IMR-90 (cell line): ENCODE results near the gene EEF1G. TPM values are rescaled to one million over a fixed set of nuclear protein-coding genes. Genes with fewer than 3 reads are reported as not detected.

ENCODE experiments used
- ATAC-seq: fragments of 200-7000 bp; cut with Tn5 transposase; 2 replicates; pipeline ENCODE4 v1.9.1; 2020; ENCODE audit warnings: low read depth, mild to moderate bottlenecking, moderate library complexity
- BruUV-seq: library from RNA; stranded (reverse); fragments of 400-500 nt; replicated peaks from 2 replicates; lab custom pipeline; 2021; lab: Mats Ljungman, UMichigan
- CTCF ChIA-PET: fragments of 300-600 bp; formaldehyde crosslinking; extraction: SDS; loops from one replicate; lab custom pipeline; 2021; ENCODE audit warnings: antibody characterized with exemption; lab: Yijun Ruan, JAX
- POLR2A ChIA-PET: fragments of 300-600 bp; sonication (Branson Sonifier 250); formaldehyde crosslinking; loops from one replicate; lab custom pipeline; 2022; ENCODE audit warnings: antibody characterized with exemption; ENCODE audit not compliant: unreplicated experiment; lab: Charles Lee
- DNase-seq: peaks from one replicate; pipeline ENCODE4 v3.0.0; 2013
- H2AFZ ChIP-seq: replicated peaks from 2 replicates; pipeline ENCODE3; 2013; ENCODE audit warnings: low read length, mild to moderate bottlenecking; ENCODE audit not compliant: poor library complexity
- H2AK5ac ChIP-seq: 2 replicates; pipeline ENCODE4 v1.6.1; 2013; ENCODE audit warnings: low read depth, low read length, inconsistent platforms
- H2AK9ac ChIP-seq: replicated peaks from 2 replicates; pipeline ENCODE3; 2013; ENCODE audit warnings: mild to moderate bottlenecking, low read depth, low read length, moderate library complexity; ENCODE audit not compliant: poor library complexity
- H2BK120ac ChIP-seq: 2 replicates; pipeline ENCODE4 v1.6.1; 2013; ENCODE audit warnings: low read depth, low read length, inconsistent platforms
- H2BK15ac ChIP-seq: 3 replicates; pipeline ENCODE4 v1.6.1; 2013; ENCODE audit warnings: low read depth, low read length, inconsistent platforms
- H2BK20ac ChIP-seq: 2 replicates; pipeline ENCODE4 v1.6.1; 2013; ENCODE audit warnings: low read depth, mild to moderate bottlenecking, inconsistent platforms, low read length, moderate library complexity
- H2BK5ac ChIP-seq: 2 replicates; pipeline ENCODE4 v1.6.1; 2013; ENCODE audit warnings: mild to moderate bottlenecking, low read depth, low read length, inconsistent platforms; ENCODE audit not compliant: poor library complexity, severe bottlenecking
- H3K14ac ChIP-seq: replicated peaks from 2 replicates; pipeline ENCODE4 v1.6.1; 2013; ENCODE audit warnings: low read depth, low read length, inconsistent platforms
- H3K18ac ChIP-seq: 2 replicates; pipeline ENCODE4 v1.6.1; 2013; ENCODE audit warnings: low read depth, low read length, control low read depth
- H3K23ac ChIP-seq: 2 replicates; pipeline ENCODE4 v1.6.1; 2013; ENCODE audit warnings: low read depth, low read length, inconsistent platforms
- H3K27ac ChIP-seq: 2 replicates; pipeline ENCODE4 v1.5.1; 2013; ENCODE audit warnings: mild to moderate bottlenecking, control low read depth, low read length; ENCODE audit not compliant: insufficient read depth
- H3K27me3 ChIP-seq: 2 replicates; pipeline ENCODE4 v1.6.1; 2013; ENCODE audit warnings: low read length; ENCODE audit not compliant: control insufficient read depth, insufficient read depth
- H3K36me3 ChIP-seq: 2 replicates; pipeline ENCODE4 v1.6.1; 2013; ENCODE audit warnings: low read length, mixed read lengths; ENCODE audit not compliant: control insufficient read depth, insufficient read depth
- H3K4ac ChIP-seq: 2 replicates; pipeline ENCODE4 v1.6.1; 2013; ENCODE audit warnings: low read depth, low read length, inconsistent platforms
- H3K4me1 ChIP-seq: 2 replicates; pipeline ENCODE4 v1.6.1; 2013; ENCODE audit warnings: low read length, mixed read lengths; ENCODE audit not compliant: control insufficient read depth, insufficient read depth
- H3K4me2 ChIP-seq: 2 replicates; pipeline ENCODE4 v1.6.1; 2013; ENCODE audit warnings: low read depth, mild to moderate bottlenecking, control low read depth, low read length, moderate library complexity
- H3K4me3 ChIP-seq: 2 replicates; pipeline ENCODE4 v1.5.1; 2013; ENCODE audit warnings: low read depth, mild to moderate bottlenecking, control low read depth, low read length, moderate library complexity; ENCODE audit not compliant: insufficient read depth
- H3K56ac ChIP-seq: 2 replicates; pipeline ENCODE4 v1.6.1; 2013; ENCODE audit warnings: low read length, inconsistent platforms; ENCODE audit not compliant: insufficient read depth; ENCODE audit errors: extremely low read depth
- H3K79me1 ChIP-seq, 2 experiments: 2 replicates each; pipeline ENCODE4 v1.6.1; 2013; ENCODE audit warnings: low read length in 2 of 2, inconsistent platforms in 1 of 2, low read depth in 1 of 2
- H3K9ac ChIP-seq: 2 replicates; pipeline ENCODE4 v1.6.1; 2013; ENCODE audit warnings: low read depth, low read length, control low read depth
- H3K9me1 ChIP-seq: 2 replicates; pipeline ENCODE4 v1.6.1; 2013; ENCODE audit warnings: low read length, inconsistent platforms; ENCODE audit not compliant: insufficient read depth
- H3K9me3 ChIP-seq: 2 replicates; pipeline ENCODE4 v1.6.1; 2013; ENCODE audit warnings: low read length; ENCODE audit not compliant: control insufficient read depth, insufficient read depth
- H4K20me1 ChIP-seq: 2 replicates; pipeline ENCODE4 v1.6.1; 2013; ENCODE audit warnings: low read length, inconsistent platforms; ENCODE audit not compliant: insufficient read depth
- H4K5ac ChIP-seq: 2 replicates; pipeline ENCODE4 v1.6.1; 2013; ENCODE audit warnings: mild to moderate bottlenecking, low read depth, low read length, control low read depth
- H4K8ac ChIP-seq, 2 experiments: 2 replicates each; pipeline ENCODE4 v1.6.1; 2013; ENCODE audit warnings: low read depth in 2 of 2, low read length in 2 of 2, control low read depth in 1 of 2, inconsistent platforms in 1 of 2
- H4K91ac ChIP-seq: 2 replicates; pipeline ENCODE4 v1.6.1; 2013; ENCODE audit warnings: low read depth, low read length, inconsistent platforms; ENCODE audit not compliant: insufficient read depth
- CEBPB ChIP-seq: IDR thresholded peaks from 2 replicates; pipeline ENCODE4 v1.6.1; 2012; ENCODE audit warnings: low read depth, low read length, improper control_type of control experiment
- MAFK ChIP-seq: IDR thresholded peaks from 2 replicates; pipeline ENCODE4 v1.6.1; 2012; ENCODE audit warnings: low read depth, low read length, improper control_type of control experiment
- MXI1 ChIP-seq: IDR thresholded peaks from 2 replicates; pipeline ENCODE4 v1.6.1; 2012; ENCODE audit warnings: low read depth, mild to moderate bottlenecking, low read length, moderate library complexity, borderline replicate concordance
- NFE2L2 ChIP-seq: fragments of 150-350 bp; IDR thresholded peaks from 2 replicates; pipeline ENCODE4 v1.6.1; 2016; ENCODE audit warnings: low read depth, mild to moderate bottlenecking, low read length
- POLR2A ChIP-seq: IDR thresholded peaks from 2 replicates; pipeline ENCODE4 v1.6.1; 2012; ENCODE audit warnings: mild to moderate bottlenecking, low read depth, low read length
- RFX5 ChIP-seq: IDR thresholded peaks from 2 replicates; pipeline ENCODE4 v1.8.0; 2012; ENCODE audit warnings: low read depth, mild to moderate bottlenecking, low read length, moderate library complexity
- WGBS, 2 experiments: methylation state at CpG; one replicate each; pipeline versions ENCODE4 v1.1.5 to v1.1.7; 2013; ENCODE audit warnings: missing lambda C conversion rate in 2 of 2; ENCODE audit not compliant: insufficient read length in 1 of 2; ENCODE audit errors: extremely low coverage in 2 of 2; 5-methylcytosine and 5-hydroxymethylcytosine counted together
- dilution Hi-C: fragments of 300-500 bp; cut with HindIII; formaldehyde crosslinking; loops from one replicate; pipeline ENCODE4 v1.14.3; 2018; ENCODE audit warnings: low sequenced_read_pairs; ENCODE audit not compliant: unreplicated experiment
- in situ Hi-C: fragments of 300-500 bp; cut with MboI; formaldehyde crosslinking; loops from 3 replicates; pipeline ENCODE4 v1.14.3; 2019; ENCODE audit warnings: low sequenced_read_pairs, inconsistent platforms, mixed read lengths
- intact Hi-C: fragments of 100-400 bp; cut with micrococcal nuclease; formaldehyde crosslinking; loops from 2 replicates; pipeline ENCODE4 v1.10.0; 2022
- polyA plus RNA-seq, 3 experiments: library from polyadenylated mRNA; depleted of rRNA; stranded (reverse); fragments of >200 nt; gene quantifications; 2 replicates each; pipeline ENCODE4 v1.2.3, GENCODE V29; 2012; ENCODE audit warnings: low replicate concordance in 1 of 3
- total RNA-seq: library from RNA; depleted of rRNA; stranded (reverse); fragments of >200 nt; gene quantifications from 2 replicates; pipeline ENCODE4 v1.2.3, GENCODE V29; 2012
- TF ChIP-seq, protein P1 (sequence below): fragments of 150-350 bp; IDR thresholded peaks from 2 replicates; pipeline ENCODE4 v1.6.1; 2016; ENCODE audit warnings: low read depth, mild to moderate bottlenecking, low read length, moderate library complexity, borderline replicate concordance

EEF1G gene
- total and polyA plus RNA-seq, 2 of the 4 experiments (the other 2 are of a cell fraction), result 1,684 to 1,857 TPM

DNA sequence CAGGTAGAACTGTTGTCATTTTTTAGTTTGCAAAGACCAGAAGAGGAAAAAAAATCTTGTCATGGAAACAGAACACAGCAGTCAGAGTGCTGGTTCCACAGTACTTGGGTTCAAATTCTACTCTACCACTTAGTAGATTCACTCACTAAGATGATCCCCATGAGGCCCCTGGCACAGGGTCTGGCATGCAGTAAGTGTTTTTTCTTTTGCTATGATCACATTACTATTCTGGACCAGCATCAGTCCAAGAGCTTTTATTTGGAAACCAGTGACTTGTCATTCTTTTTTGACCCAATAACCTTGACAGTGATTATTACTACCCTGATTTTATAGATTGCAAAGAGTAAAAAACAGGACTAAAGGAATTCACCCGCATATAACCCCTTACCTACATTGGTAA lies 4.1 kb downstream of the EEF1G start:
- Histone ChIP-seq H4K8ac (no peak overlapping the region), H2AK5ac (no peak overlapping the region), H3K56ac (no peak overlapping the region), H2AFZ (no peak overlapping the region), H3K4me2 (no peak overlapping the region), H3K9ac (no peak overlapping the region), H2BK15ac (no peak overlapping the region), H2AK9ac (no peak overlapping the region), H3K9me1 (peaks cover 3% of the 10 kb centered on the region; the same call in 1 of the 2 replicates), H3K36me3 (peaks cover 57% of the 10 kb centered on the region), H3K14ac (no peak overlapping the region), H3K4me1 (peaks cover 4% of the 10 kb centered on the region), H4K20me1 (peaks cover 66% of the 10 kb centered on the region), H2BK5ac (no peak overlapping the region), H3K4ac (no peak overlapping the region), H2BK120ac (no peak overlapping the region), H3K18ac (no peak overlapping the region), H2BK20ac (no peak overlapping the region), H3K4me3 (no peak overlapping the region), H4K5ac (no peak overlapping the region), H3K27me3 (no peaks in the 10 kb centered on the region), H3K79me1 (peaks cover 17 to 66% of the 10 kb centered on the region in 2 experiments), H3K9me3 (no peaks in the 10 kb centered on the region), H3K23ac (no peak overlapping the region), H4K91ac (no peak overlapping the region), H3K27ac (no peak overlapping the region)
- dilution Hi-C loops (no loop called here), intact Hi-C loops (no loop called here), in situ Hi-C loops (no loop called here)
- TF ChIP-seq, protein P1, sequence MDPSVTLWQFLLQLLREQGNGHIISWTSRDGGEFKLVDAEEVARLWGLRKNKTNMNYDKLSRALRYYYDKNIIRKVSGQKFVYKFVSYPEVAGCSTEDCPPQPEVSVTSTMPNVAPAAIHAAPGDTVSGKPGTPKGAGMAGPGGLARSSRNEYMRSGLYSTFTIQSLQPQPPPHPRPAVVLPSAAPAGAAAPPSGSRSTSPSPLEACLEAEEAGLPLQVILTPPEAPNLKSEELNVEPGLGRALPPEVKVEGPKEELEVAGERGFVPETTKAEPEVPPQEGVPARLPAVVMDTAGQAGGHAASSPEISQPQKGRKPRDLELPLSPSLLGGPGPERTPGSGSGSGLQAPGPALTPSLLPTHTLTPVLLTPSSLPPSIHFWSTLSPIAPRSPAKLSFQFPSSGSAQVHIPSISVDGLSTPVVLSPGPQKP, result no peak
- TF ChIP-seq MXI1, result no peak
- no peak for TF ChIP-seq CEBPB
- TF ChIP-seq NFE2L2, result no peak
- TF ChIP-seq POLR2A, result no peak
- no peak for TF ChIP-seq RFX5
- TF ChIP-seq MAFK, result no peak
- ChIA-PET CTCF (interaction anchor here (1.8 kb wide), 1 partner anchor 9 kb away, joined by 6 read pairs; no protein-coding TSS in a partner anchor), POLR2A (interaction anchor here (1.1 kb wide), 1 partner anchor 9 kb away, joined by 4 read pairs; no protein-coding TSS in a partner anchor)
- DNase-seq (no peak), ATAC-seq (no peak)
- no CpG with 5 or more reads among the region's 1 CpG for WGBS, 2 experiments
- no TSS peak for BruUV-seq
